ENCODE data around the gene LRRC8B. TPM values are rescaled to one million over a fixed set of nuclear protein-coding genes. Genes with fewer than 3 reads are reported as not detected.

The LRRC8B gene
- total and polyA plus RNA-seq, 2 of the 13 experiments (the other 11 are each of a cell fraction or from before 2014, with no cell fraction given) = 4.9 to 7.6 TPM

DNA sequence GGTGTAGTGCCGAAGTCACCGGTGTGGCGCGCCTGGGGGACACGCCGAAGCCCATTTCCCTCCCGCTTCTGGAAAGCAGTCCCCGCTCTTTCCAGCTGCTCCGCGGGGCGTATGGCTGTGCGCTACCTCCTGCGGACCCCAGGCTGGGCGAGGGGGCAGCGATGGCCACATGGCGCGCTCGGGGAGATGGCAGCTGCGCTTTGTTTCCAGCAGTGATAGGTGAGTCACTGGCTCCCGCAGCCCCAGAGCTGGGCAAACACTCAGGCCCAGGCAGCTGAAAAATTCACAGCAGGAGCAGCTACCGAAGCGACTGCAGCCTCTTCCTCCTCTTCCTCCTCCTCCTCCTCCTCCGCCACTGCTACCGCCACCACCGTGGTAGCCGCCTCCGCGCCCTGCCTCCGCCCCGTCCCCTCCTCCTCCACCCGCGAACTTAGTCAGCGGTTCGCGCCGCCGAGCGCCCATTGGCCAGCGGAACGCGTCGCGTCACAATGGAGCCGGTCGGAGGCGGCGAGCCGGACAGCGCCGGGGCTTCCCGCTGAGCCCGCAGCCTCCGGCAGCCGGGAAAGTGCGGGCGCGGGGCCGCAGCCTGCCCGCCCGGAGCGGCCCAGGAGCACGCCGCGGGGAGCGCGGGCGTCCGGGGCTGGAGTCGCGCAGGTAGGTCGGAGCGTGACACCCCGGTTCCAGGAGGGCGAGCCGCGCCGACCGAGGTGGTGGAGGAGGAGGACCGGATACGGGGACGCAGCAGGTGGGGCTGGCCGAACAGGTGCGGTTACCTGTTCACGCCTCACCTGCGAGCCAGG lies at the start of gene LRRC8B (continued):
- TF ChIP-seq GATAD2A (CRISPR knock-in tag; IDR thresholded peaks at IDR 0.05) = no peak
- peak; percentile 80; the same call in 1 of the 2 replicates for TF ChIP-seq ZNF558 (CRISPR knock-in tag; IDR thresholded peaks at IDR 0.05; ENCODE audit: borderline replicate concordance)
- TF ChIP-seq, protein P1, sequence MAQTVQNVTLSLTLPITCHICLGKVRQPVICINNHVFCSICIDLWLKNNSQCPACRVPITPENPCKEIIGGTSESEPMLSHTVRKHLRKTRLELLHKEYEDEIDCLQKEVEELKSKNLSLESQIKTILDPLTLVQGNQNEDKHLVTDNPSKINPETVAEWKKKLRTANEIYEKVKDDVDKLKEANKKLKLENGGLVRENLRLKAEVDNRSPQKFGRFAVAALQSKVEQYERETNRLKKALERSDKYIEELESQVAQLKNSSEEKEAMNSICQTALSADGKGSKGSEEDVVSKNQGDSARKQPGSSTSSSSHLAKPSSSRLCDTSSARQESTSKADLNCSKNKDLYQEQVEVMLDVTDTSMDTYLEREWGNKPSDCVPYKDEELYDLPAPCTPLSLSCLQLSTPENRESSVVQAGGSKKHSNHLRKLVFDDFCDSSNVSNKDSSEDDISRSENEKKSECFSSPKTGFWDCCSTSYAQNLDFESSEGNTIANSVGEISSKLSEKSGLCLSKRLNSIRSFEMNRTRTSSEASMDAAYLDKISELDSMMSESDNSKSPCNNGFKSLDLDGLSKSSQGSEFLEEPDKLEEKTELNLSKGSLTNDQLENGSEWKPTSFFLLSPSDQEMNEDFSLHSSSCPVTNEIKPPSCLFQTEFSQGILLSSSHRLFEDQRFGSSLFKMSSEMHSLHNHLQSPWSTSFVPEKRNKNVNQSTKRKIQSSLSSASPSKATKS (CRISPR knock-in tag; IDR thresholded peaks at IDR 0.05) = no peak
- TF ChIP-seq, protein P2, sequence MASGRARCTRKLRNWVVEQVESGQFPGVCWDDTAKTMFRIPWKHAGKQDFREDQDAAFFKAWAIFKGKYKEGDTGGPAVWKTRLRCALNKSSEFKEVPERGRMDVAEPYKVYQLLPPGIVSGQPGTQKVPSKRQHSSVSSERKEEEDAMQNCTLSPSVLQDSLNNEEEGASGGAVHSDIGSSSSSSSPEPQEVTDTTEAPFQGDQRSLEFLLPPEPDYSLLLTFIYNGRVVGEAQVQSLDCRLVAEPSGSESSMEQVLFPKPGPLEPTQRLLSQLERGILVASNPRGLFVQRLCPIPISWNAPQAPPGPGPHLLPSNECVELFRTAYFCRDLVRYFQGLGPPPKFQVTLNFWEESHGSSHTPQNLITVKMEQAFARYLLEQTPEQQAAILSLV (CRISPR knock-in tag; IDR thresholded peaks at IDR 0.05; ENCODE audit: borderline replicate concordance) = no peak; the same call in 1 of the 2 replicates
- TF ChIP-seq ZFP36L1 (CRISPR knock-in tag; IDR thresholded peaks at IDR 0.05) = no peak
- 0 out of 2 replicates have a peak, but pooled peaks have one; percentile 38 for TF ChIP-seq KMT2A (CRISPR knock-in tag; IDR thresholded peaks at IDR 0.05)
- TF ChIP-seq ZNF790 (CRISPR knock-in tag; IDR thresholded peaks at IDR 0.05; ENCODE audit: borderline replicate concordance) = peak; percentile 80; the same call in 1 of the 2 replicates
- TF ChIP-seq, protein P3, sequence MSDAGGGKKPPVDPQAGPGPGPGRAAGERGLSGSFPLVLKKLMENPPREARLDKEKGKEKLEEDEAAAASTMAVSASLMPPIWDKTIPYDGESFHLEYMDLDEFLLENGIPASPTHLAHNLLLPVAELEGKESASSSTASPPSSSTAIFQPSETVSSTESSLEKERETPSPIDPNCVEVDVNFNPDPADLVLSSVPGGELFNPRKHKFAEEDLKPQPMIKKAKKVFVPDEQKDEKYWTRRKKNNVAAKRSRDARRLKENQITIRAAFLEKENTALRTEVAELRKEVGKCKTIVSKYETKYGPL (CRISPR knock-in tag; IDR thresholded peaks at IDR 0.05) = no peak; the same call in 1 of the 2 replicates
- TF ChIP-seq, protein P4, sequence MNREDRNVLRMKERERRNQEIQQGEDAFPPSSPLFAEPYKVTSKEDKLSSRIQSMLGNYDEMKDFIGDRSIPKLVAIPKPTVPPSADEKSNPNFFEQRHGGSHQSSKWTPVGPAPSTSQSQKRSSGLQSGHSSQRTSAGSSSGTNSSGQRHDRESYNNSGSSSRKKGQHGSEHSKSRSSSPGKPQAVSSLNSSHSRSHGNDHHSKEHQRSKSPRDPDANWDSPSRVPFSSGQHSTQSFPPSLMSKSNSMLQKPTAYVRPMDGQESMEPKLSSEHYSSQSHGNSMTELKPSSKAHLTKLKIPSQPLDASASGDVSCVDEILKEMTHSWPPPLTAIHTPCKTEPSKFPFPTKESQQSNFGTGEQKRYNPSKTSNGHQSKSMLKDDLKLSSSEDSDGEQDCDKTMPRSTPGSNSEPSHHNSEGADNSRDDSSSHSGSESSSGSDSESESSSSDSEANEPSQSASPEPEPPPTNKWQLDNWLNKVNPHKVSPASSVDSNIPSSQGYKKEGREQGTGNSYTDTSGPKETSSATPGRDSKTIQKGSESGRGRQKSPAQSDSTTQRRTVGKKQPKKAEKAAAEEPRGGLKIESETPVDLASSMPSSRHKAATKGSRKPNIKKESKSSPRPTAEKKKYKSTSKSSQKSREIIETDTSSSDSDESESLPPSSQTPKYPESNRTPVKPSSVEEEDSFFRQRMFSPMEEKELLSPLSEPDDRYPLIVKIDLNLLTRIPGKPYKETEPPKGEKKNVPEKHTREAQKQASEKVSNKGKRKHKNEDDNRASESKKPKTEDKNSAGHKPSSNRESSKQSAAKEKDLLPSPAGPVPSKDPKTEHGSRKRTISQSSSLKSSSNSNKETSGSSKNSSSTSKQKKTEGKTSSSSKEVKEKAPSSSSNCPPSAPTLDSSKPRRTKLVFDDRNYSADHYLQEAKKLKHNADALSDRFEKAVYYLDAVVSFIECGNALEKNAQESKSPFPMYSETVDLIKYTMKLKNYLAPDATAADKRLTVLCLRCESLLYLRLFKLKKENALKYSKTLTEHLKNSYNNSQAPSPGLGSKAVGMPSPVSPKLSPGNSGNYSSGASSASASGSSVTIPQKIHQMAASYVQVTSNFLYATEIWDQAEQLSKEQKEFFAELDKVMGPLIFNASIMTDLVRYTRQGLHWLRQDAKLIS (CRISPR knock-in tag; IDR thresholded peaks at IDR 0.05) = no peak
- TF ChIP-seq FOXM1 (CRISPR knock-in tag; IDR thresholded peaks at IDR 0.05) = no peak
- no peak for TF ChIP-seq CHCHD3 (CRISPR knock-in tag; IDR thresholded peaks at IDR 0.05)
- TF ChIP-seq, protein P5, sequence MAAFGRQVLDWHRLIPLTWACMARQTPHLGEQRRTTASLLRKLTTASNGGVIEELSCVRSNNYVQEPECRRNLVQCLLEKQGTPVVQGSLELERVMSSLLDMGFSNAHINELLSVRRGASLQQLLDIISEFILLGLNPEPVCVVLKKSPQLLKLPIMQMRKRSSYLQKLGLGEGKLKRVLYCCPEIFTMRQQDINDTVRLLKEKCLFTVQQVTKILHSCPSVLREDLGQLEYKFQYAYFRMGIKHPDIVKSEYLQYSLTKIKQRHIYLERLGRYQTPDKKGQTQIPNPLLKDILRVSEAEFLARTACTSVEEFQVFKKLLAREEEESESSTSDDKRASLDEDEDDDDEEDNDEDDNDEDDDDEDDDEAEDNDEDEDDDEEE (CRISPR knock-in tag; IDR thresholded peaks at IDR 0.05) = peak; percentile 72
- no peak; the same call in 1 of the 2 replicates for TF ChIP-seq JUNB (CRISPR knock-in tag; IDR thresholded peaks at IDR 0.05; ENCODE audit: borderline replicate concordance)
- TF ChIP-seq, protein P6, sequence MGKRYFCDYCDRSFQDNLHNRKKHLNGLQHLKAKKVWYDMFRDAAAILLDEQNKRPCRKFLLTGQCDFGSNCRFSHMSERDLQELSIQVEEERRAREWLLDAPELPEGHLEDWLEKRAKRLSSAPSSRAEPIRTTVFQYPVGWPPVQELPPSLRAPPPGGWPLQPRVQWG (CRISPR knock-in tag; IDR thresholded peaks at IDR 0.05; ENCODE audit: borderline replicate concordance, low read depth) = no peak
- no peak for TF ChIP-seq PRMT3 (CRISPR knock-in tag; IDR thresholded peaks at IDR 0.05; ENCODE audit: borderline replicate concordance, low read depth)
- TF ChIP-seq ZNF563 (CRISPR knock-in tag; IDR thresholded peaks at IDR 0.05) = 0 out of 2 replicates have a peak, but pooled peaks have one; percentile 35
- TF ChIP-seq ZNF12 (CRISPR knock-in tag; IDR thresholded peaks at IDR 0.05) = no peak
- no peak for TF ChIP-seq ZNF24 (IDR thresholded peaks at IDR 0.05)
- TF ChIP-seq GZF1 (CRISPR knock-in tag; IDR thresholded peaks at IDR 0.05) = peak; percentile 66; the same call in 1 of the 2 replicates
